HEK293 (cell line): ENCODE data around the gene CETP.
A peak's percentile ranks its signal among the peaks of the same experiment; 100 is the strongest.

Experiments
- EGR2 ChIP-seq: fragments of 450-650 bp; formaldehyde crosslinking; IDR thresholded peaks from 2 replicates; pipeline ENCODE4 v1.5.1; 2016; ENCODE audit warnings: low read depth, missing biosample characterization, missing genetic modification characterization
- HIC1 ChIP-seq: fragments of 450-650 bp; formaldehyde crosslinking; IDR thresholded peaks from 2 replicates; pipeline ENCODE4 v1.5.1; 2016; ENCODE audit warnings: missing biosample characterization, missing genetic modification characterization
- KLF16 ChIP-seq: fragments of 450-650 bp; formaldehyde crosslinking; IDR thresholded peaks from 2 replicates; pipeline ENCODE4 v1.5.1; 2017; ENCODE audit warnings: missing biosample characterization, missing genetic modification characterization
- RBAK ChIP-seq: fragments of 450-650 bp; formaldehyde crosslinking; IDR thresholded peaks from 2 replicates; pipeline ENCODE4 v1.5.1; 2016; ENCODE audit warnings: missing biosample characterization, missing genetic modification characterization
- ZBTB21 ChIP-seq: fragments of 450-650 bp; formaldehyde crosslinking; IDR thresholded peaks from 2 replicates; pipeline ENCODE4 v1.5.1; 2017; ENCODE audit warnings: missing biosample characterization, missing genetic modification characterization
- ZBTB26 ChIP-seq: fragments of 450-650 bp; formaldehyde crosslinking; optimal IDR thresholded peaks from 2 replicates; pipeline ENCODE3; 2016; ENCODE audit warnings: missing biosample characterization, mild to moderate bottlenecking, missing genetic modification characterization
- ZBTB49 ChIP-seq: fragments of 450-650 bp; formaldehyde crosslinking; IDR thresholded peaks from 2 replicates; pipeline ENCODE4 v1.5.1; 2016; ENCODE audit warnings: missing biosample characterization, missing genetic modification characterization, low read depth
- ZBTB7A ChIP-seq: fragments of 450-650 bp; formaldehyde crosslinking; IDR thresholded peaks from 2 replicates; pipeline ENCODE4 v1.5.1; 2016; ENCODE audit warnings: low read depth, missing biosample characterization, missing genetic modification characterization
- ZBTB8A ChIP-seq: fragments of 450-650 bp; formaldehyde crosslinking; IDR thresholded peaks from 2 replicates; pipeline ENCODE4 v1.5.1; 2016; ENCODE audit warnings: missing biosample characterization, missing genetic modification characterization
- ZFP37 ChIP-seq: fragments of 450-650 bp; formaldehyde crosslinking; IDR thresholded peaks from 2 replicates; pipeline ENCODE4 v1.5.1; 2016; ENCODE audit warnings: missing biosample characterization, missing genetic modification characterization
- ZNF146 ChIP-seq: fragments of 450-650 bp; formaldehyde crosslinking; IDR thresholded peaks from 2 replicates; pipeline ENCODE4 v1.5.1; 2016; ENCODE audit warnings: missing biosample characterization, missing genetic modification characterization
- ZNF16 ChIP-seq: fragments of 450-650 bp; formaldehyde crosslinking; IDR thresholded peaks from 2 replicates; pipeline ENCODE4 v1.5.1; 2016; ENCODE audit warnings: low read depth, missing biosample characterization, missing genetic modification characterization
- ZNF175 ChIP-seq: fragments of 450-650 bp; formaldehyde crosslinking; IDR thresholded peaks from 2 replicates; pipeline ENCODE4 v1.5.1; 2016; ENCODE audit warnings: missing biosample characterization, missing genetic modification characterization
- ZNF311 ChIP-seq: fragments of 450-650 bp; formaldehyde crosslinking; IDR thresholded peaks from 2 replicates; pipeline ENCODE4 v1.5.1; 2017; ENCODE audit warnings: missing biosample characterization, missing genetic modification characterization, borderline replicate concordance
- ZNF350 ChIP-seq: fragments of 450-650 bp; formaldehyde crosslinking; IDR thresholded peaks from 2 replicates; pipeline ENCODE4 v1.5.0; 2017; ENCODE audit warnings: missing biosample characterization, mild to moderate bottlenecking, missing genetic modification characterization
- ZNF510 ChIP-seq: fragments of 450-650 bp; formaldehyde crosslinking; IDR thresholded peaks from 2 replicates; pipeline ENCODE4 v1.5.1; 2018; ENCODE audit warnings: mild to moderate bottlenecking, missing genetic modification characterization, missing biosample characterization; ENCODE audit not compliant: insufficient replicate concordance
- ZNF555 ChIP-seq: fragments of 450-650 bp; formaldehyde crosslinking; conservative IDR thresholded peaks from 2 replicates; pipeline ENCODE4 v1.5.1; 2017; ENCODE audit warnings: missing biosample characterization, mild to moderate bottlenecking, missing genetic modification characterization, inconsistent platforms
- ZNF600 ChIP-seq: fragments of 450-650 bp; formaldehyde crosslinking; IDR thresholded peaks from 2 replicates; pipeline ENCODE4 v1.5.1; 2016; ENCODE audit warnings: missing biosample characterization, missing genetic modification characterization
- ZNF677 ChIP-seq: fragments of 450-650 bp; IDR thresholded peaks from 2 replicates; pipeline ENCODE4 v1.5.0; 2018; ENCODE audit warnings: missing biosample characterization, mild to moderate bottlenecking, missing genetic modification characterization, moderate library complexity
- ZNF830 ChIP-seq: fragments of 450-650 bp; IDR thresholded peaks from 2 replicates; pipeline ENCODE4 v1.5.0; 2018; ENCODE audit warnings: missing biosample characterization, missing genetic modification characterization, low read depth, mild to moderate bottlenecking, moderate library complexity
- TF ChIP-seq, protein P1 (sequence below): fragments of 450-650 bp; IDR thresholded peaks from 2 replicates; pipeline ENCODE4 v1.5.1; 2018; ENCODE audit warnings: missing biosample characterization, mild to moderate bottlenecking, missing genetic modification characterization
- TF ChIP-seq, protein P2 (sequence below): fragments of 450-650 bp; formaldehyde crosslinking; IDR thresholded peaks from 2 replicates; pipeline ENCODE4 v1.5.1; 2016; ENCODE audit warnings: missing biosample characterization, missing genetic modification characterization
- TF ChIP-seq, protein P3 (sequence below): fragments of 450-650 bp; formaldehyde crosslinking; conservative IDR thresholded peaks from 2 replicates; pipeline ENCODE4 v1.5.1; 2016; ENCODE audit warnings: low read depth, missing biosample characterization, missing genetic modification characterization

The CETP gene

GRCh38 chr16:56988948-56989945 is 27.5 kb downstream of the CETP start, which contains the start of gene NLRC5 (continued):
- no peak for TF ChIP-seq ZNF16 (tag by site-specific recombination)
- no peak for TF ChIP-seq ZNF311 (tag by site-specific recombination)
- TF ChIP-seq ZNF600 (tag by site-specific recombination) = peak; percentile 82
- 0 out of 2 replicates have a peak, but pooled peaks have one; percentile 43 for TF ChIP-seq HIC1
- peak; percentile 86 for TF ChIP-seq ZFP37 (tag by site-specific recombination)
- TF ChIP-seq ZBTB8A (tag by site-specific recombination) = peak; percentile 93
- no peak for TF ChIP-seq ZBTB21 (tag by site-specific recombination)
- TF ChIP-seq KLF16 (tag by site-specific recombination) = no peak
- 0 out of 2 replicates have a peak, but pooled peaks have one; percentile 21 for TF ChIP-seq EGR2 (tag by site-specific recombination)
- TF ChIP-seq ZNF830 (tag by site-specific recombination) = no peak
- no peak for TF ChIP-seq ZNF677 (tag by site-specific recombination)
- TF ChIP-seq, protein P1, sequence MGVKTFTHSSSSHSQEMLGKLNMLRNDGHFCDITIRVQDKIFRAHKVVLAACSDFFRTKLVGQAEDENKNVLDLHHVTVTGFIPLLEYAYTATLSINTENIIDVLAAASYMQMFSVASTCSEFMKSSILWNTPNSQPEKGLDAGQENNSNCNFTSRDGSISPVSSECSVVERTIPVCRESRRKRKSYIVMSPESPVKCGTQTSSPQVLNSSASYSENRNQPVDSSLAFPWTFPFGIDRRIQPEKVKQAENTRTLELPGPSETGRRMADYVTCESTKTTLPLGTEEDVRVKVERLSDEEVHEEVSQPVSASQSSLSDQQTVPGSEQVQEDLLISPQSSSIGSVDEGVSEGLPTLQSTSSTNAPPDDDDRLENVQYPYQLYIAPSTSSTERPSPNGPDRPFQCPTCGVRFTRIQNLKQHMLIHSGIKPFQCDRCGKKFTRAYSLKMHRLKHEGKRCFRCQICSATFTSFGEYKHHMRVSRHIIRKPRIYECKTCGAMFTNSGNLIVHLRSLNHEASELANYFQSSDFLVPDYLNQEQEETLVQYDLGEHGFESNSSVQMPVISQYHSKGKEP (tag by site-specific recombination) = peak; percentile 83
- TF ChIP-seq ZNF175 (tag by site-specific recombination) = no peak
- TF ChIP-seq, protein P2, sequence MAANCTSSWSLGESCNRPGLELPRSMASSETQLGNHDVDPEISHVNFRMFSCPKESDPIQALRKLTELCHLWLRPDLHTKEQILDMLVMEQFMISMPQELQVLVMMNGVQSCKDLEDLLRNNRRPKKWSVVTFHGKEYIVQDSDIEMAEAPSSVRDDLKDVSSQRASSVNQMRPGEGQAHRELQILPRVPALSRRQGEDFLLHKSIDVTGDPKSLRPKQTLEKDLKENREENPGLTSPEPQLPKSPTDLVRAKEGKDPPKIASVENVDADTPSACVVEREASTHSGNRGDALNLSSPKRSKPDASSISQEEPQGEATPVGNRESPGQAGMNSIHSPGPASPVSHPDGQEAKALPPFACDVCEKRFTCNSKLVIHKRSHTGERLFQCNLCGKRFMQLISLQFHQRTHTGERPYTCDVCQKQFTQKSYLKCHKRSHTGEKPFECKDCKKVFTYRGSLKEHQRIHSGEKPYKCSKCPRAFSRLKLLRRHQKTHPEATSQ (tag by site-specific recombination) = no peak
- 0 out of 2 replicates have a peak, but pooled peaks have one; percentile 43 for TF ChIP-seq ZBTB7A (tag by site-specific recombination)
- TF ChIP-seq ZNF510 = no peak
- TF ChIP-seq, protein P3, sequence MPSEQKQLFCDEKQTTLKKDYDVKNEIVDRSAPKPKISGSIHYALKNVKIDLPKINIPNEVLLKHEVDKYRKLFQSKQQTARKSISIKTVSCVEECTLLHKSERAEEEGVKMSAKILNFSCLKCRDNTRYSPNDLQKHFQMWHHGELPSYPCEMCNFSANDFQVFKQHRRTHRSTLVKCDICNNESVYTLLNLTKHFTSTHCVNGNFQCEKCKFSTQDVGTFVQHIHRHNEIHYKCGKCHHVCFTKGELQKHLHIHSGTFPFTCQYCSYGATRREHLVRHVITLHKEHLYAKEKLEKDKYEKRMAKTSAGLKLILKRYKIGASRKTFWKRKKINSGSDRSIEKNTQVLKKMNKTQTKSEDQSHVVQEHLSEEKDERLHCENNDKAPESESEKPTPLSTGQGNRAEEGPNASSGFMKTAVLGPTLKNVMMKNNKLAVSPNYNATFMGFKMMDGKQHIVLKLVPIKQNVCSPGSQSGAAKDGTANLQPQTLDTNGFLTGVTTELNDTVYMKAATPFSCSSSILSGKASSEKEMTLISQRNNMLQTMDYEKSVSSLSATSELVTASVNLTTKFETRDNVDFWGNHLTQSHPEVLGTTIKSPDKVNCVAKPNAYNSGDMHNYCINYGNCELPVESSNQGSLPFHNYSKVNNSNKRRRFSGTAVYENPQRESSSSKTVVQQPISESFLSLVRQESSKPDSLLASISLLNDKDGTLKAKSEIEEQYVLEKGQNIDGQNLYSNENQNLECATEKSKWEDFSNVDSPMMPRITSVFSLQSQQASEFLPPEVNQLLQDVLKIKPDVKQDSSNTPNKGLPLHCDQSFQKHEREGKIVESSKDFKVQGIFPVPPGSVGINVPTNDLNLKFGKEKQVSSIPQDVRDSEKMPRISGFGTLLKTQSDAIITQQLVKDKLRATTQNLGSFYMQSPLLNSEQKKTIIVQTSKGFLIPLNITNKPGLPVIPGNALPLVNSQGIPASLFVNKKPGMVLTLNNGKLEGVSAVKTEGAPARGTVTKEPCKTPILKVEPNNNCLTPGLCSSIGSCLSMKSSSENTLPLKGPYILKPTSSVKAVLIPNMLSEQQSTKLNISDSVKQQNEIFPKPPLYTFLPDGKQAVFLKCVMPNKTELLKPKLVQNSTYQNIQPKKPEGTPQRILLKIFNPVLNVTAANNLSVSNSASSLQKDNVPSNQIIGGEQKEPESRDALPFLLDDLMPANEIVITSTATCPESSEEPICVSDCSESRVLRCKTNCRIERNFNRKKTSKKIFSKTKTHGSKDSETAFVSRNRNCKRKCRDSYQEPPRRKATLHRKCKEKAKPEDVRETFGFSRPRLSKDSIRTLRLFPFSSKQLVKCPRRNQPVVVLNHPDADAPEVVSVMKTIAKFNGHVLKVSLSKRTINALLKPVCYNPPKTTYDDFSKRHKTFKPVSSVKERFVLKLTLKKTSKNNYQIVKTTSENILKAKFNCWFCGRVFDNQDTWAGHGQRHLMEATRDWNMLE (tag by site-specific recombination) = no peak
- TF ChIP-seq RBAK = no peak
- no peak for TF ChIP-seq ZNF350
- no peak for TF ChIP-seq ZNF555
- TF ChIP-seq ZNF146 (tag by site-specific recombination) = no peak
- TF ChIP-seq ZBTB49 (tag by site-specific recombination) = no peak
- TF ChIP-seq ZBTB26 (tag by site-specific recombination) = peak; percentile 94
